GM12875 (cell line): ENCODE measurements around the gene BRCC3.
A peak's percentile ranks its signal among the peaks of the same experiment; 100 is the strongest.

Experiments used
- H3K4me3 ChIP-seq: one replicate; pipeline ENCODE4 v1.5.1; 2011; ENCODE audit warnings: low read depth, low read length, control low read depth
- TF ChIP-seq, protein P1 (sequence below): IDR thresholded peaks from 2 replicates; pipeline ENCODE4 v1.5.1; 2011; ENCODE audit warnings: low read depth, mild to moderate bottlenecking, control low read depth, inconsistent platforms, low read length, moderate library complexity, borderline replicate concordance; ENCODE audit not compliant: insufficient read depth

The BRCC3 gene

GRCh38 chrX:155028129-155028528 is 43.2 kb upstream of the BRCC3 start:
- TF ChIP-seq, protein P1, sequence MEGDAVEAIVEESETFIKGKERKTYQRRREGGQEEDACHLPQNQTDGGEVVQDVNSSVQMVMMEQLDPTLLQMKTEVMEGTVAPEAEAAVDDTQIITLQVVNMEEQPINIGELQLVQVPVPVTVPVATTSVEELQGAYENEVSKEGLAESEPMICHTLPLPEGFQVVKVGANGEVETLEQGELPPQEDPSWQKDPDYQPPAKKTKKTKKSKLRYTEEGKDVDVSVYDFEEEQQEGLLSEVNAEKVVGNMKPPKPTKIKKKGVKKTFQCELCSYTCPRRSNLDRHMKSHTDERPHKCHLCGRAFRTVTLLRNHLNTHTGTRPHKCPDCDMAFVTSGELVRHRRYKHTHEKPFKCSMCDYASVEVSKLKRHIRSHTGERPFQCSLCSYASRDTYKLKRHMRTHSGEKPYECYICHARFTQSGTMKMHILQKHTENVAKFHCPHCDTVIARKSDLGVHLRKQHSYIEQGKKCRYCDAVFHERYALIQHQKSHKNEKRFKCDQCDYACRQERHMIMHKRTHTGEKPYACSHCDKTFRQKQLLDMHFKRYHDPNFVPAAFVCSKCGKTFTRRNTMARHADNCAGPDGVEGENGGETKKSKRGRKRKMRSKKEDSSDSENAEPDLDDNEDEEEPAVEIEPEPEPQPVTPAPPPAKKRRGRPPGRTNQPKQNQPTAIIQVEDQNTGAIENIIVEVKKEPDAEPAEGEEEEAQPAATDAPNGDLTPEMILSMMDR, result no peak
- peak overlapping the region; percentile 37 for H3K4me3 ChIP-seq

- no peak overlapping the region for H3K4me3 ChIP-seq
- TF ChIP-seq, protein P1, result no peak
Measured at GRCh38 chrX:155028877-155029291, 42.4 kb upstream of the BRCC3 start.

- H3K4me3 ChIP-seq, result no peak overlapping the region
- TF ChIP-seq, protein P1, result no peak
Measured at GRCh38 chrX:155031657-155032056, 39.7 kb upstream of the BRCC3 start.

DNA sequence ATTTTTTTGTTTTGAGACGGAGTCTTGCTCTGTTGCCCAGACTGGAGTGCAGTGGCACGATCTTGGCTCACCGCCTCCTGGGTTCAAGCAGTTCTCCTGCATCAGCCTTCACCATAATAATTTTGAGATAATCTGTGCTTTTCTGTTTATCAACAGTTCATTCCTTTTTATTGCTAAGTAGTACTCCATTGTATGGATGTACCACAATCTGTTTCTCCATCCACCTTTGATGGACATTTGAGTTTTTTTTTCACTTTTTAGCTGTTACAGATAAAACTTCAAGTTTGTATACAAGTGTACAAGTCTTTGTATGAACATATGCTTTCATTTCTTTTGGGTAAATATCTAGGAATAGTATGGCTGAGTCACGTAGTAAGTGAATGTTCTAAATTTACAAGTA is 35.6 kb upstream of the BRCC3 start:
- H3K4me3 ChIP-seq, result no peak overlapping the region
- TF ChIP-seq, protein P1, result no peak

DNA sequence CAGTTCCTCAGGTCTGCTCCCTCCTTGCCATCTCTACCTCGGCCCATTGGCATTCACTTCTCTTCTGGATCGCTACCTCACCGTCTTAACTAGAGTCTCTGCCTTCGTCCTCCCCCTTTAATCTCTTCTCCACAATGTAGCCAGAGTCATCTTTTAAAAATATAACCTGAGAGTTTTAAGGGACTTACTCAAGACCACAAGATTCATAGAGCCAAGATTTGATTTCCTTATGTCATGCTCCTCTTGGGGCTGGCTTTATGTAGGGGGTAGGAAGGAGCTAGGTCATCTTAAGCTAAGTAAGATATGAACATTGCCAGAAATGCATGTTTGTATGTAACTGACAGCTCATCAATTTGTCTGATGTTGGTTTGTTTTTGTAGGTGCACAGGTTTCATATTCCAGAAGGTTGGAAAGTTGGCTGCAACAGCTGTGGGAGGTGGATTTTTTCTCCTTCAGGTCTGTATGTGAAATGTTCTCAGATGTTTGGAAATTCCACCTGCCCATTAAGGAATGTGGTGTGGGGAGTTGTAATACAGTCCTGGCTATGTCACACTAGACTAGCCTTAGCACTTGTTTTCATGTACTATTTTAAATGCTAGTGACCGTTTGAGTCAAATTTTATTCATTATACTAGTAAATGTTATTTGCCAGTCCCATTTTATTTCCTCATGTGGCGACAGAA is 25.0 kb upstream of the BRCC3 start:
- H3K4me3 ChIP-seq, result no peak overlapping the region
- TF ChIP-seq, protein P1, result no peak

DNA sequence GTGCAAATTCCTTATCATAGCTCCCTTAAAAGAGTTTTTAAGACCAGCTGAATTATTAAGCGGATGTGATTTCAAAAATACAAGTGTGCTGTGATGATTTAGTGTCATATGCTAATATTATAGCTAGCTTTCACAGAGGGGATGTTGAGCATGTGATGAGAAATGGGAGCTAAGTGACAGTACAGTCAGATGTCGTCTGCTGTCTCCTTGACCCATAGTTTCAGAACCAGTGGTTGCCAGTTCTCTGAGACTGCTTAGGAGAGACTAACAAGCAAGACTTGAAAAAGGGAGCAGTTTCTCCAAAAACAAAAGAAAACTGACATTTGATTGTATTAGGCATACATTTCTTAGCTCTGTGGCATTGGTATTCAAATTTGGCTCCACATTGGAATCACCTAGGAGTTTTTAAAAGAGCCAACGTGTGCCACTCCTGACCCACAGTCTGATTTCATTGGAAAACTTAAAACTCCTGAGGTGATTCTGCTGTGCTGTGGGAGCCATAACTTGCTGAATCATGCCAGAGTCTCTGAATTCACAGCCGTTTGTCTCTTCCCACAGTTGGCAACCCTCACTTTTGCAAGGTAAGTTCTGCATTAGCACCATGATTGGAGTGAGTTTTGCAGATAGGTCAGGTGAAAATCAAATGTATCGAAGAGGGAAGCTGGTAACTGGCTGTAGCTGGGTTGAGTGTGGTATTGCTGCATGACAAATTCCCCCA is 24.3 kb upstream of the BRCC3 start:
- TF ChIP-seq, protein P1, result no peak
- no peak overlapping the region for H3K4me3 ChIP-seq
